B cell (primary cell): Measurements from ENCODE around the gene NUP210.

Experiments used
- EZH2 ChIP-seq: IDR thresholded peaks from 2 replicates; pipeline ENCODE4 v1.6.1; 2012; ENCODE audit warnings: borderline replicate concordance, low read depth, mild to moderate bottlenecking, moderate library complexity, low read length; ENCODE audit not compliant: insufficient read depth, poor library complexity, severe bottlenecking
- TF ChIP-seq, protein P1 (sequence below): fragments of 200-600 bp; IDR thresholded peaks from one replicate; pipeline ENCODE4 v1.8.0; 2022; ENCODE audit warnings: antibody characterized with exemption, mild to moderate bottlenecking

- TF ChIP-seq, protein P1, sequence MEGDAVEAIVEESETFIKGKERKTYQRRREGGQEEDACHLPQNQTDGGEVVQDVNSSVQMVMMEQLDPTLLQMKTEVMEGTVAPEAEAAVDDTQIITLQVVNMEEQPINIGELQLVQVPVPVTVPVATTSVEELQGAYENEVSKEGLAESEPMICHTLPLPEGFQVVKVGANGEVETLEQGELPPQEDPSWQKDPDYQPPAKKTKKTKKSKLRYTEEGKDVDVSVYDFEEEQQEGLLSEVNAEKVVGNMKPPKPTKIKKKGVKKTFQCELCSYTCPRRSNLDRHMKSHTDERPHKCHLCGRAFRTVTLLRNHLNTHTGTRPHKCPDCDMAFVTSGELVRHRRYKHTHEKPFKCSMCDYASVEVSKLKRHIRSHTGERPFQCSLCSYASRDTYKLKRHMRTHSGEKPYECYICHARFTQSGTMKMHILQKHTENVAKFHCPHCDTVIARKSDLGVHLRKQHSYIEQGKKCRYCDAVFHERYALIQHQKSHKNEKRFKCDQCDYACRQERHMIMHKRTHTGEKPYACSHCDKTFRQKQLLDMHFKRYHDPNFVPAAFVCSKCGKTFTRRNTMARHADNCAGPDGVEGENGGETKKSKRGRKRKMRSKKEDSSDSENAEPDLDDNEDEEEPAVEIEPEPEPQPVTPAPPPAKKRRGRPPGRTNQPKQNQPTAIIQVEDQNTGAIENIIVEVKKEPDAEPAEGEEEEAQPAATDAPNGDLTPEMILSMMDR = no peak
- TF ChIP-seq EZH2 = no peak
Observed at GRCh38 chr3:13376091-13376490, 44.0 kb downstream of the NUP210 start.
